GM23338 (cell line): ENCODE results near the gene HEATR5B. TPM values are rescaled to one million over a fixed set of nuclear protein-coding genes. Genes with fewer than 3 reads are reported as not detected.

ENCODE experiments used
- ATAC-seq: fragments of 200-7000 bp; cut with Tn5 transposase; 3 replicates; pipeline ENCODE4 v1.9.1; 2020
- DNase-seq: peaks from one replicate; pipeline ENCODE4 v3.0.0-alpha.2; 2015; ENCODE audit warnings: low spot score
- H2AFZ ChIP-seq: fragments of 200-600 bp; sonication (generic); 2 replicates; pipeline ENCODE4 v1.8.0; 2016; ENCODE audit warnings: antibody characterized with exemption, mild to moderate bottlenecking, moderate library complexity
- H3F3A ChIP-seq: fragments of 200-600 bp; sonication (generic); replicated peaks from 2 replicates; pipeline ENCODE4 v1.8.0; 2017; ENCODE audit warnings: antibody characterized with exemption, mixed run types, low read depth
- H3K27ac ChIP-seq: fragments of 200-600 bp; sonication (generic); 2 replicates; pipeline ENCODE4 v1.6.1; 2016; ENCODE audit warnings: low read depth
- H3K27me3 ChIP-seq: fragments of 200-600 bp; sonication (generic); 2 replicates; pipeline ENCODE4 v1.8.0; 2016; ENCODE audit warnings: mild to moderate bottlenecking, mixed run types, moderate library complexity; ENCODE audit not compliant: insufficient read depth
- H3K36me3 ChIP-seq: fragments of 200-600 bp; sonication (generic); 2 replicates; pipeline ENCODE4 v1.8.0; 2016; ENCODE audit warnings: mild to moderate bottlenecking; ENCODE audit not compliant: insufficient read depth
- H3K4me1 ChIP-seq: fragments of 200-600 bp; sonication (generic); 2 replicates; pipeline ENCODE4 v1.8.0; 2016; ENCODE audit warnings: mild to moderate bottlenecking, moderate library complexity; ENCODE audit not compliant: insufficient read depth
- H3K4me2 ChIP-seq: fragments of 200-600 bp; sonication (generic); 2 replicates; pipeline ENCODE4 v1.7.1; 2017; ENCODE audit warnings: mixed run types
- H3K4me3 ChIP-seq: fragments of 200-600 bp; sonication (generic); 2 replicates; pipeline ENCODE4 v1.6.1; 2016; ENCODE audit warnings: mixed run types
- H3K79me2 ChIP-seq: fragments of 200-600 bp; sonication (generic); replicated peaks from 2 replicates; pipeline ENCODE4 v1.8.0; 2017; ENCODE audit warnings: mild to moderate bottlenecking; ENCODE audit not compliant: insufficient read depth
- H3K9me2 ChIP-seq: fragments of 200-600 bp; sonication (generic); 2 replicates; pipeline ENCODE4 v1.8.0; 2017; ENCODE audit not compliant: insufficient read depth
- H4K20me1 ChIP-seq: fragments of 200-600 bp; sonication (generic); replicated peaks from 2 replicates; pipeline ENCODE4 v1.8.0; 2017; ENCODE audit warnings: mild to moderate bottlenecking; ENCODE audit not compliant: insufficient read depth
- H3K27ac Mint-ChIP-seq: 2 replicates; pipeline ENCODE4 v1.8.0; 2020; ENCODE audit warnings: inconsistent platforms, mild to moderate bottlenecking, moderate library complexity, mixed read lengths
- H3K27me3 Mint-ChIP-seq: 3 replicates; pipeline ENCODE4 v1.8.0; 2022; ENCODE audit warnings: low read depth, mild to moderate bottlenecking, moderate library complexity, mixed read lengths, inconsistent platforms; ENCODE audit not compliant: insufficient read depth, poor library complexity
- H3K36me3 Mint-ChIP-seq: 3 replicates; pipeline ENCODE4 v1.8.0; 2021; ENCODE audit warnings: low read depth, mild to moderate bottlenecking, inconsistent platforms, moderate library complexity, mixed read lengths
- H3K4me1 Mint-ChIP-seq: 3 replicates; pipeline ENCODE4 v1.8.0; 2020; ENCODE audit warnings: mild to moderate bottlenecking, inconsistent platforms, mixed read lengths
- H3K4me3 Mint-ChIP-seq: 3 replicates; pipeline ENCODE4 v1.8.0; 2021; ENCODE audit warnings: moderate library complexity, mild to moderate bottlenecking, inconsistent platforms, mixed read lengths
- H3K9me3 Mint-ChIP-seq: 3 replicates; pipeline ENCODE4 v1.8.0; 2020; ENCODE audit warnings: moderate library complexity, mild to moderate bottlenecking, inconsistent platforms, mixed read lengths
- CREB1 ChIP-seq: fragments of 250-450 bp; sonication (Bioruptor Pico); IDR thresholded peaks from 2 replicates; pipeline ENCODE4 v1.5.0; 2020; ENCODE audit warnings: low read depth, mild to moderate bottlenecking, moderate library complexity
- EZH2 ChIP-seq: fragments of 200-600 bp; sonication (generic); IDR thresholded peaks from one replicate; pipeline ENCODE4 v1.8.0; 2017; ENCODE audit warnings: antibody characterized with exemption, mild to moderate bottlenecking, low read depth; ENCODE audit not compliant: unreplicated experiment
- EZH2phosphoT487 ChIP-seq: fragments of 200-600 bp; sonication (generic); IDR thresholded peaks from one replicate; pipeline ENCODE4 v1.8.1; 2018; ENCODE audit warnings: antibody characterized with exemption; ENCODE audit not compliant: unreplicated experiment
- JUNB ChIP-seq: IDR thresholded peaks from one replicate; pipeline ENCODE4 v1.6.1; 2016; ENCODE audit warnings: antibody characterized with exemption; ENCODE audit not compliant: unreplicated experiment
- NANOG ChIP-seq: IDR thresholded peaks from 2 replicates; pipeline ENCODE4 v1.6.1; 2016; ENCODE audit warnings: antibody characterized with exemption, borderline replicate concordance
- POLR2AphosphoS5 ChIP-seq: IDR thresholded peaks from 2 replicates; pipeline ENCODE4 v1.6.1; 2016; ENCODE audit warnings: antibody characterized with exemption, low read depth
- ZNF331 ChIP-seq: fragments of 250-450 bp; sonication (Bioruptor Pico); IDR thresholded peaks from 2 replicates; pipeline ENCODE4 v1.5.0; 2020; ENCODE audit warnings: low read depth, mild to moderate bottlenecking, moderate library complexity
- ZNF462 ChIP-seq: fragments of 250-450 bp; sonication (Bioruptor Pico); IDR thresholded peaks from 2 replicates; pipeline ENCODE4 v1.5.0; 2020; ENCODE audit warnings: mild to moderate bottlenecking, moderate library complexity
- polyA plus RNA-seq: library from polyadenylated mRNA; unstranded; fragments of >200 nt; fragmentation: Nextera tagmentation; extraction: Ambion mirVana; gene quantifications from 2 replicates; pipeline ENCODE4 v1.2.1, GENCODE V29; 2016
- total RNA-seq: library from RNA; depleted of rRNA; stranded (reverse); fragments of >200 nt; shearing (Covaris generic); gene quantifications from 2 replicates; pipeline ENCODE4 v1.2.3, GENCODE V29; 2014
- TF ChIP-seq, protein P1 (sequence below): IDR thresholded peaks from one replicate; pipeline ENCODE4 v1.6.1; 2018; ENCODE audit warnings: antibody characterized with exemption; ENCODE audit not compliant: unreplicated experiment
- TF ChIP-seq, protein P2 (sequence below): IDR thresholded peaks from 2 replicates; pipeline ENCODE4 v1.6.1; 2016; ENCODE audit warnings: antibody characterized with exemption

The HEATR5B gene
- total and polyA plus RNA-seq, 2 experiments from 2014 or later, result 4.0 to 18.8 TPM

DNA sequence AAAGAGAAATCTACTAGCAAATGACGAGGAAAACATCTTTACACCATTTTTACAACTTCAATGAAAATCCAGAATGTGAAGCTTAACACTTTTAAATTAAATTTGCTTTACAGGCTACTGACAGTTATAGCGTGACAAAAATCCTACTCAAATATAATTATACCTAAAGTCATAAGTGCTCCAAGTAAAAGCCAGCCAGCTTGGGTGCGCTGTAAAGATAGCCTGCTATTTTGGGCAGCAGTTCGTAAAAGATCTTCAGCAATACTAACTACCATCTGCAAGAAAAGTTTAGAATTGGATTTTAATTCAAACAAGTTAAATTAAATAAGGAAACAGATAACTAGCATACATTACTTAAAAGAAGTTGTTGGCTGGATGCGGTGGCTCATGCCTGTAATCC lies 22.4 kb downstream of the HEATR5B start (continued):
- TF ChIP-seq ZNF462 (CRISPR knock-in tag) (no peak), JUNB (no peak)

DNA sequence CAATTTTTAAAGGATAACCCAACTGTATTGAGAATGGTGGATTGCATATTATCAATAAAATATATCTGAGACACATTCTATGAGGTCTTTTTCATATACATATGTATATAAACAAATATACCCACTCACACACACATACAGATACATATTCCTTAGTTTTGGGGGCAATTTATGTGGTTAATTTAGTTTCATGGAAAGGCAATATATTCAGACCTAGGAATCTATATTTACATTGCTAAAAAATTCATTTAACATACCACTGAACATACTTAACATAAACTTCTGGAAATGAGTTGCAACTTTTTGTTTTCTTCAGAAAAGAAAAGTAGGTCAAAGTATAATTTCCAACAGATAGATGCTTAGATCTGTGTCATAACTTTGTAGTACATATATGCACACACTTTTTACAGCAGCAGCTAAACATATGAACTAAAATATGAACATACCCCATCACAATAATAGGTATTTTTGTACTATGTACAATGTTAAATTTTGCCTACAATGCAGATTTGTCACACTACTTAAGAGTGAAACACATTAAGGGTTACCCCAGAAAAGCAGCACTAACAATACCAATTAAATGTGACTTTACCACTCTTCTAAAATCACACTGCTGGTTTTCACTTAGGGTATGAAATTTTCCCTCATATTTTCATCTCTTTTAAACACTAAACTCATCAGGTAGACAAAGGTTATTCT lies 23.0 kb downstream of the HEATR5B start:
- H3K27ac ChIP-seq, result no peak overlapping the region
- no peak overlapping the region for H3K27ac Mint-ChIP-seq
- TF ChIP-seq, protein P1, sequence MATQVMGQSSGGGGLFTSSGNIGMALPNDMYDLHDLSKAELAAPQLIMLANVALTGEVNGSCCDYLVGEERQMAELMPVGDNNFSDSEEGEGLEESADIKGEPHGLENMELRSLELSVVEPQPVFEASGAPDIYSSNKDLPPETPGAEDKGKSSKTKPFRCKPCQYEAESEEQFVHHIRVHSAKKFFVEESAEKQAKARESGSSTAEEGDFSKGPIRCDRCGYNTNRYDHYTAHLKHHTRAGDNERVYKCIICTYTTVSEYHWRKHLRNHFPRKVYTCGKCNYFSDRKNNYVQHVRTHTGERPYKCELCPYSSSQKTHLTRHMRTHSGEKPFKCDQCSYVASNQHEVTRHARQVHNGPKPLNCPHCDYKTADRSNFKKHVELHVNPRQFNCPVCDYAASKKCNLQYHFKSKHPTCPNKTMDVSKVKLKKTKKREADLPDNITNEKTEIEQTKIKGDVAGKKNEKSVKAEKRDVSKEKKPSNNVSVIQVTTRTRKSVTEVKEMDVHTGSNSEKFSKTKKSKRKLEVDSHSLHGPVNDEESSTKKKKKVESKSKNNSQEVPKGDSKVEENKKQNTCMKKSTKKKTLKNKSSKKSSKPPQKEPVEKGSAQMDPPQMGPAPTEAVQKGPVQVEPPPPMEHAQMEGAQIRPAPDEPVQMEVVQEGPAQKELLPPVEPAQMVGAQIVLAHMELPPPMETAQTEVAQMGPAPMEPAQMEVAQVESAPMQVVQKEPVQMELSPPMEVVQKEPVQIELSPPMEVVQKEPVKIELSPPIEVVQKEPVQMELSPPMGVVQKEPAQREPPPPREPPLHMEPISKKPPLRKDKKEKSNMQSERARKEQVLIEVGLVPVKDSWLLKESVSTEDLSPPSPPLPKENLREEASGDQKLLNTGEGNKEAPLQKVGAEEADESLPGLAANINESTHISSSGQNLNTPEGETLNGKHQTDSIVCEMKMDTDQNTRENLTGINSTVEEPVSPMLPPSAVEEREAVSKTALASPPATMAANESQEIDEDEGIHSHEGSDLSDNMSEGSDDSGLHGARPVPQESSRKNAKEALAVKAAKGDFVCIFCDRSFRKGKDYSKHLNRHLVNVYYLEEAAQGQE, result no peak
- TF ChIP-seq POLR2AphosphoS5 (no peak), ZNF331 (no peak), EZH2 (no peak), CREB1 (CRISPR knock-in tag) (no peak), JUNB (no peak), EZH2phosphoT487 (no peak), NANOG (no peak)
- TF ChIP-seq, protein P2, sequence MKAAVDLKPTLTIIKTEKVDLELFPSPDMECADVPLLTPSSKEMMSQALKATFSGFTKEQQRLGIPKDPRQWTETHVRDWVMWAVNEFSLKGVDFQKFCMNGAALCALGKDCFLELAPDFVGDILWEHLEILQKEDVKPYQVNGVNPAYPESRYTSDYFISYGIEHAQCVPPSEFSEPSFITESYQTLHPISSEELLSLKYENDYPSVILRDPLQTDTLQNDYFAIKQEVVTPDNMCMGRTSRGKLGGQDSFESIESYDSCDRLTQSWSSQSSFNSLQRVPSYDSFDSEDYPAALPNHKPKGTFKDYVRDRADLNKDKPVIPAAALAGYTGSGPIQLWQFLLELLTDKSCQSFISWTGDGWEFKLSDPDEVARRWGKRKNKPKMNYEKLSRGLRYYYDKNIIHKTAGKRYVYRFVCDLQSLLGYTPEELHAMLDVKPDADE, result no peak

More for the DNA sequence above, 23.0 kb downstream of the HEATR5B start:
- no peaks in the 10 kb centered on the region for H3K4me1 Mint-ChIP-seq
- no peaks in the 10 kb centered on the region for H3K4me1 ChIP-seq
- no peaks in the 10 kb centered on the region for H4K20me1 ChIP-seq
- no peak for DNase-seq
- H3F3A ChIP-seq, result no peaks in the 10 kb centered on the region
- ATAC-seq, result no peak
- no peaks in the 10 kb centered on the region for H3K27me3 ChIP-seq
- H3K27me3 Mint-ChIP-seq, result no peaks in the 10 kb centered on the region
- peaks cover 5% of the 10 kb centered on the region; the same call in 1 of the 2 replicates for H3K36me3 ChIP-seq
- no peaks in the 10 kb centered on the region for H3K9me3 Mint-ChIP-seq
- no peak overlapping the region for H3K4me3 Mint-ChIP-seq
- no peak overlapping the region for H3K4me3 ChIP-seq
- no peaks in the 10 kb centered on the region for H3K79me2 ChIP-seq
- peaks cover 3% of the 10 kb centered on the region; the same call in 2 of the 3 replicates for H3K36me3 Mint-ChIP-seq
- no peak overlapping the region for H2AFZ ChIP-seq
- H3K4me2 ChIP-seq, result no peak overlapping the region
- H3K9me2 ChIP-seq, result no peaks in the 10 kb centered on the region
